MCF 10A (cell line): ENCODE data around the gene DNAJC22. TPM values are rescaled to one million over a fixed set of nuclear protein-coding genes. Genes with fewer than 3 reads are reported as not detected.

Experiments used
- Bru-seq: library from RNA; stranded (reverse); fragments of 400-500 nt; gene quantifications from one replicate; lab custom pipeline; 2021; lab: Mats Ljungman, UMichigan
- BruChase-seq, 2 experiments: library from RNA; stranded (reverse); fragments of 400-500 nt; gene quantifications; one replicate each; lab custom pipeline; 2021; lab: Mats Ljungman, UMichigan
- BruUV-seq: library from RNA; stranded (reverse); fragments of 400-500 nt; replicated peaks from 2 replicates; lab custom pipeline; 2021; lab: Mats Ljungman, UMichigan
- CTCF ChIA-PET: fragments of 300-600 bp; sonication (Branson Sonifier 250); formaldehyde crosslinking; extraction: SDS; loops from one replicate; lab custom pipeline; 2021; ENCODE audit warnings: antibody characterized with exemption, inconsistent platforms; lab: Yijun Ruan, JAX
- POLR2A ChIA-PET: fragments of 300-600, 350-650 bp; sonication (Branson Sonifier 250); formaldehyde crosslinking; extraction: SDS; loops from one replicate; lab custom pipeline; 2020; ENCODE audit warnings: antibody characterized with exemption, inconsistent platforms; lab: Yijun Ruan, JAX
- DNase-seq: peaks from one replicate; pipeline ENCODE4 v3.0.0-alpha.2; 2018; ENCODE audit not compliant: unreplicated experiment
- H3K27ac Mint-ChIP-seq: one replicate; pipeline ENCODE4 v1.8.0; 2022; ENCODE audit warnings: mild to moderate bottlenecking, low read depth, mixed read lengths; ENCODE audit not compliant: unreplicated experiment
- H3K27me3 Mint-ChIP-seq: one replicate; pipeline ENCODE4 v1.8.0; 2022; ENCODE audit warnings: mixed read lengths; ENCODE audit not compliant: insufficient read depth, unreplicated experiment
- H3K36me3 Mint-ChIP-seq: one replicate; pipeline ENCODE4 v1.8.0; 2022; ENCODE audit warnings: mild to moderate bottlenecking, moderate library complexity, mixed read lengths; ENCODE audit not compliant: insufficient read depth, unreplicated experiment
- H3K4me1 Mint-ChIP-seq: one replicate; pipeline ENCODE4 v1.8.0; 2022; ENCODE audit warnings: mixed read lengths; ENCODE audit not compliant: insufficient read depth, unreplicated experiment
- H3K4me3 Mint-ChIP-seq: one replicate; pipeline ENCODE4 v1.8.0; 2022; ENCODE audit warnings: mild to moderate bottlenecking, moderate library complexity, mixed read lengths; ENCODE audit not compliant: unreplicated experiment
- H3K9me3 Mint-ChIP-seq: one replicate; pipeline ENCODE4 v1.8.0; 2022; ENCODE audit warnings: mixed read lengths; ENCODE audit not compliant: unreplicated experiment
- intact Hi-C: fragments of 100-400 bp; cut with micrococcal nuclease; formaldehyde crosslinking; loops from 2 replicates; pipeline ENCODE4 v1.14.1; 2022
- long read RNA-seq: library from polyadenylated mRNA; stranded (forward); transcript quantifications from one replicate; pipeline ENCODE4 v2.0.0, GENCODE V29; 2022
- total RNA-seq: library from RNA; stranded (reverse); gene quantifications from 2 replicates; pipeline ENCODE4 v1.2.3, GENCODE V29; 2022
- TF ChIP-seq, protein P1 (sequence below): fragments of 200-600 bp; IDR thresholded peaks from one replicate; pipeline ENCODE4 v1.8.0; 2022; ENCODE audit warnings: antibody characterized with exemption, mild to moderate bottlenecking; ENCODE audit not compliant: unreplicated experiment

DNAJC22 gene
- total RNA-seq = 0.25 and 0.33 TPM in 2 replicates
- Bru-seq, nascent RNA = percentile 24 among the genes with signal in this experiment
- BruChase-seq, experiment 1, labeled RNA remaining after a 6-hour chase = percentile 44 among the genes with signal in this experiment
- percentile 30 among the genes with signal in this experiment for BruChase-seq, experiment 2, labeled RNA remaining after a 2-hour chase
- long read RNA-seq = 0 reads

DNA sequence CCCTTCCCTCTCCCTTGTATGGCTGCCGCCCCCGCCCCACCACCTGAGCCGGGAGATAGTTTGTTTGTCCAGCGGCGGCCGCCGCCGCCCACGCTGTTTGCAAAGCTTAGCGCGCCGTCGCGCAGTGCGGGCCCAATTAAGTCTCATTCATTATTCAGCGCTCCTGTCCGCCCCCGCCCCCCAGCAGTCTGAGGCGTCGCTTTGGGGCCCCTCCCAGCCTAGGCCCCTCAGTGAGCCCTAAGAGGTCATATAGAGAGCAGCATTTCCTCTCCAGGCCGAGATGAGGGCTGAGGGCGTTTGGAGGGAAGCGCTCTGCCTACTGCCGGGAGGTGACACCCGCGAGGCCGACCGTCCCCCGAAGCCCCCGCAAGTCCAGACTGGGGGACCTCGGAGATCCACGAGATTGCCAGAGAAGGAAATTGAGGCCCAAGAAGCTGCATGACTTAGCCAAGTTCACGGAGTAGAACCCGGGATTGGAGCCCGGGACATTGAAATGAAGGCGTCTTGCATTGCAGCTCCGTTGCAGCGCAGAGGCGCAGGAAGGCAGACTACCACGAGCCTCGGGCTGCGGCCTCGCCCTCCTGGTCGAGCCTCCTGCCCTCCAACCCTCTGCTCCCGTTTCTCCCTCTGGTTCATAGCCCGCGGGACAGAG is at the start of gene DNAJC22:
TSS of gene DNAJC22 (plus strand) at position 230 of the 652 bp plus-strand sequence. CDS start 1,985 bp downstream, outside the sequence.
- H3K27me3 Mint-ChIP-seq = peaks cover 29% of the 10 kb centered on the region
- peak within 1 kb of the TSS; percentile 68 for H3K4me3 Mint-ChIP-seq
- TF ChIP-seq, protein P1, sequence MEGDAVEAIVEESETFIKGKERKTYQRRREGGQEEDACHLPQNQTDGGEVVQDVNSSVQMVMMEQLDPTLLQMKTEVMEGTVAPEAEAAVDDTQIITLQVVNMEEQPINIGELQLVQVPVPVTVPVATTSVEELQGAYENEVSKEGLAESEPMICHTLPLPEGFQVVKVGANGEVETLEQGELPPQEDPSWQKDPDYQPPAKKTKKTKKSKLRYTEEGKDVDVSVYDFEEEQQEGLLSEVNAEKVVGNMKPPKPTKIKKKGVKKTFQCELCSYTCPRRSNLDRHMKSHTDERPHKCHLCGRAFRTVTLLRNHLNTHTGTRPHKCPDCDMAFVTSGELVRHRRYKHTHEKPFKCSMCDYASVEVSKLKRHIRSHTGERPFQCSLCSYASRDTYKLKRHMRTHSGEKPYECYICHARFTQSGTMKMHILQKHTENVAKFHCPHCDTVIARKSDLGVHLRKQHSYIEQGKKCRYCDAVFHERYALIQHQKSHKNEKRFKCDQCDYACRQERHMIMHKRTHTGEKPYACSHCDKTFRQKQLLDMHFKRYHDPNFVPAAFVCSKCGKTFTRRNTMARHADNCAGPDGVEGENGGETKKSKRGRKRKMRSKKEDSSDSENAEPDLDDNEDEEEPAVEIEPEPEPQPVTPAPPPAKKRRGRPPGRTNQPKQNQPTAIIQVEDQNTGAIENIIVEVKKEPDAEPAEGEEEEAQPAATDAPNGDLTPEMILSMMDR = no peak
- peaks cover 9% of the 10 kb centered on the region for H3K4me1 Mint-ChIP-seq
- POLR2A ChIA-PET = interaction anchor here (0.6 to 2.6 kb wide), 12 partner anchors 8 to 221 kb away, joined by 3 to 14 read pairs (median 4); partner anchors contain the start of genes SPATS2, TROAP and TUBA1C
- peak; percentile 33 for DNase-seq
- no peaks in the 10 kb centered on the region for H3K36me3 Mint-ChIP-seq
- CTCF ChIA-PET = interaction anchor here (0.5 to 14.4 kb wide), 22 partner anchors 8 to 264 kb away, joined by 3 to 251 read pairs (median 4); partner anchors contain the start of genes C1QL4 and PRPH
- no peak within 1 kb of the TSS for H3K27ac Mint-ChIP-seq
- BruUV-seq = no TSS peak
- no peaks in the 10 kb centered on the region for H3K9me3 Mint-ChIP-seq
- intact Hi-C loops = no loop called here

DNA sequence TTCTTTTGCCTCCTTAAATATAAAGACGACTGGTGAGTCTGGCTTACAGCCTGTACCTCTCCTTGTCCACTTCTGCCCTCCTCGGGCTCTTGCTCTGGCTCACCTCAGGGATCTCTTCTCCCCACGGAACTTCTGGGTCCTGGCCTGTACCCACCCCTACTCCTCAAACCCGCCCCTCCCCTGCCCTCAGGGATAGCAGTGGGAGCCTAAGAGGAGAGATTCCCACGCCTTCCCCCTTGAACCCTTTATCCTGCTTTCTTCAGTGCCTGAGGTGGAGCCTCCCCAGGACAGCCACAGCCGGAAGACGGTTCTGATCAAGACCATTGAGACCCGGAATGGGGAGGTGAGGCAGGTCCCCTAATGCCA is 49.0 kb upstream of the DNAJC22 start:
- H3K27me3 Mint-ChIP-seq = peaks cover 11% of the 10 kb centered on the region
- POLR2A ChIA-PET = interaction anchor here (1.2 kb wide), 1 partner anchor 33 kb away, joined by 4 read pairs; the partner anchor contains the start of gene TUBA1C

DNA sequence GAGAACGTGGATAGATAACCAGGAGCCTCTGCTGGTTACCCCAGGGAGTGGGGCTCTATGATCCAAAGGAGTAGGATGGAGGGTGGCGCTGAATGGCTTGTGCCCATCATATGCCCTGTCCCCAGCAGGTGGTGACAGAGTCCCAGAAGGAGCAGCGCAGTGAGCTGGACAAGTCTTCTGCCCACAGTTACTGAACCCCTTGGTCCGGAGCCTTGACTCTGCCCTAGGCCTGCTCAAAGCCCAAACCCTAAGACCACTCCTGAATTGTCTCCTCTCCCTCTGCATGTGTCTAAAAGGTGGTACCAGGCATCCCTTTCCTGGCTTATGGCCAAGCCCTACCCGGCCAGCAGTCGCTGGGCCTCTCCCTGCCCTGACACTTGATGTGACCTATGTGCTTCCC is 48.5 kb upstream of the DNAJC22 start:
- no peak overlapping the region for H3K4me3 Mint-ChIP-seq
- no peaks in the 10 kb centered on the region for H3K36me3 Mint-ChIP-seq
- BruUV-seq = no TSS peak
- H3K27ac Mint-ChIP-seq = no peak overlapping the region
- no peaks in the 10 kb centered on the region for H3K9me3 Mint-ChIP-seq
- intact Hi-C loops = no loop called here
- CTCF ChIA-PET = interaction anchor here (0.6 to 16.4 kb wide), 6 partner anchors 8 to 544 kb away, joined by 3 to 251 read pairs (median 8); partner anchors contain the start of genes C1QL4 and DNAJC22
- POLR2A ChIA-PET = interaction anchor here (1.2 kb wide), 1 partner anchor 34 kb away, joined by 4 read pairs; the partner anchor contains the start of gene TUBA1C
- TF ChIP-seq, protein P1 = no peak
- H3K27me3 Mint-ChIP-seq = peaks cover 11% of the 10 kb centered on the region
- no peak for DNase-seq
- peaks cover 4% of the 10 kb centered on the region for H3K4me1 Mint-ChIP-seq

More for the DNA sequence above, 49.0 kb upstream of the DNAJC22 start:
- intact Hi-C loops = no loop called here
- no peaks in the 10 kb centered on the region for H3K9me3 Mint-ChIP-seq
- H3K27ac Mint-ChIP-seq = no peak overlapping the region
- peak overlapping the region; percentile 67 for H3K4me3 Mint-ChIP-seq
- no peak for DNase-seq
- BruUV-seq = no TSS peak
- CTCF ChIA-PET = interaction anchor here (0.8 to 16.4 kb wide), 14 partner anchors 8 to 255 kb away, joined by 3 to 251 read pairs (median 7); partner anchors contain the start of genes C1QL4 and DNAJC22
- peaks cover 6% of the 10 kb centered on the region for H3K4me1 Mint-ChIP-seq
- no peaks in the 10 kb centered on the region for H3K36me3 Mint-ChIP-seq
- TF ChIP-seq, protein P1 = no peak

DNA sequence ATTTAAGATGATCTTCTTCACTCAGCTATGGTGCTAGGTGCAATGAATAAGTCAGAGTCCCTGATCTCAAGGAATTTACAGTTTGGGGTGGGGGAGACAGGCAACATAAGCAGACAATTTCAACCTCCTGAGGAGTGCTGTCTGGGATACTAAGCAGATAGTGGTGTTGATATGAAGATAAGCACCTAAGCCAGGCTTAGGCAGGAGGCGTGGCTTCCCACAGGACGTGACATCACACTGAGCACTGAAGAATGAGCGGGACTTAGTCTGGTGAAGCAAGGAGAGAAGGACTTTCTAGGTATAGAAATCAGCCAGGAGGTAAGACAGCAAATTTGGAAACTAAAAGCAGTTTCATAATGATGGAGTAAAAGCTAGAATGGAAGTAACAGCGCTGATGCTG is 44.9 kb upstream of the DNAJC22 start:
- no peaks in the 10 kb centered on the region for H3K4me1 Mint-ChIP-seq
- no peak for DNase-seq
- H3K36me3 Mint-ChIP-seq = no peaks in the 10 kb centered on the region
- no peak overlapping the region for H3K4me3 Mint-ChIP-seq
- H3K9me3 Mint-ChIP-seq = no peaks in the 10 kb centered on the region
- intact Hi-C loops = no loop called here
- no TSS peak for BruUV-seq
- no peak overlapping the region for H3K27ac Mint-ChIP-seq
- ChIA-PET POLR2A (interaction anchor here (0.5 to 0.6 kb wide), 2 partner anchors 108 to 283 kb away, joined by 3 to 4 read pairs; no protein-coding TSS in a partner anchor), CTCF (interaction anchor here (0.6 to 1.7 kb wide), 2 partner anchors 36 to 46 kb away, joined by 4 to 6 read pairs; partner anchors contain the start of gene DNAJC22)
- peaks cover 11% of the 10 kb centered on the region for H3K27me3 Mint-ChIP-seq
- TF ChIP-seq, protein P1 = no peak
